ENCODE data around the gene BACH2.

GRCh38 chr6:90105506-90106170 is 191.0 kb downstream of the BACH2 start:
- TF ChIP-seq CTCF (IDR thresholded peaks at IDR 0.05; ENCODE audit: insufficient read depth, low read length) (no peak), POLR2AphosphoS5 (IDR thresholded peaks at IDR 0.05; ENCODE audit: low read depth) (no peak)
